ENCODE measurements around the gene CDK13.

- TF ChIP-seq CTCF (IDR thresholded peaks at IDR 0.05), result no peak
- no peak for TF ChIP-seq POLR2A (IDR thresholded peaks at IDR 0.05)
Observed at GRCh38 chr7:40000734-40001315, 50.8 kb downstream of the CDK13 start.

Data from vagina (tissue), 2 donors.